ENCODE measurements around the gene CTU2. TPM values are rescaled to one million over a fixed set of nuclear protein-coding genes. Genes with fewer than 3 reads are reported as not detected.
A peak's percentile ranks its signal among the peaks of the same experiment; 100 is the strongest.

CTU2 gene
- total and polyA plus RNA-seq, 9 donors, result 0.45 to 36.5 (median 19.5) TPM

DNA sequence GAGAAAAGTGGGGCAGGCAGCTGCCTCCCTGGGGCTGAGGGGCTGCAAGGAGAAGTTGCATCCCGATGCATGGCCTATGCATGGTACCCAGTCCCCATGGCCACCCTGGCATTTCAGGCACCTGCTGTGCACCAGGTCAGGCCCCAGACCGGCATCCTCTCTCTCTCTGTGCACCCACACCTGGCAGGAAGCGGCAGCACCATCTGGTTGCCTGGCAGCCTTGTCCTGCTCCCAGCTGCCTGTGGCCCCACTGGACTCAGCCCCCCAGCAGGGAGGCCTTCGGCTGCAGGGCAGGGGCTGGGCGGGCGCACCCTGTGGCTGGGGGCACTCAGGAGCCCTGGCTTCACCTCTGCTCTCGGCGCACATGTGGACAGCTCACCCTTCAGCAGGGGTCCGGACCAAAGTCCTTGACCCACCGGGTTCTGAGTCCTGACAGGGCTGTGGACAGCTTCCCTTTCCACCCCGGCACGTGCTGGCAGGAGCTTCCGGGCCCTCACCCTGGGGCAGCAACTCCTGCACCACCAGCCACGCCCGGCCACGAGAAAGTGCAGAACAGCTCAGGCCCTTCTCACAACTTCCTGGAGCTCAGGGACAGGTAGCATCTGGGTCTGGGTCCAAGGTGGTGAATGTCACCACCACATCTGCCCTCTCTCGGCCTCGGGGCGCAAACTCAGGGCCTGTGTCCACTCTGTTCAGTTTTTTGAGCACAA is 36.7 kb downstream of the CTU2 start:
- Histone ChIP-seq H3K4me1 (ENCODE audit: insufficient read depth) (peaks cover 2% of the 10 kb centered on the region), H3K36me3 (no peaks in the 10 kb centered on the region), H3K27me3 (no peaks in the 10 kb centered on the region), H3K4me3 (no peak overlapping the region), H3K9me3 (no peaks in the 10 kb centered on the region), H3K27ac (no peak overlapping the region)
- TF ChIP-seq CTCF (IDR thresholded peaks at IDR 0.05) (no peak), EP300 (IDR thresholded peaks at IDR 0.05) (no peak), POLR2A (IDR thresholded peaks at IDR 0.05) (no peak)
- no peak for DNase-seq
- intact Hi-C loops (cut with DNase I), result loop anchor here in 3 of 4 donors (2.0 to 10.0 kb wide), 4 partner anchors 39 to 472 kb away; partner anchors contain the start of genes ZNF778 (in 2 of the 3), PABPN1L (in 1 of the 3) and PIEZO1 (in 1 of the 3)
- WGBS, 3 donors, result 82 to 93% (median 87%) methylated on average over 18 to 19 of the region's 19 CpGs

DNA sequence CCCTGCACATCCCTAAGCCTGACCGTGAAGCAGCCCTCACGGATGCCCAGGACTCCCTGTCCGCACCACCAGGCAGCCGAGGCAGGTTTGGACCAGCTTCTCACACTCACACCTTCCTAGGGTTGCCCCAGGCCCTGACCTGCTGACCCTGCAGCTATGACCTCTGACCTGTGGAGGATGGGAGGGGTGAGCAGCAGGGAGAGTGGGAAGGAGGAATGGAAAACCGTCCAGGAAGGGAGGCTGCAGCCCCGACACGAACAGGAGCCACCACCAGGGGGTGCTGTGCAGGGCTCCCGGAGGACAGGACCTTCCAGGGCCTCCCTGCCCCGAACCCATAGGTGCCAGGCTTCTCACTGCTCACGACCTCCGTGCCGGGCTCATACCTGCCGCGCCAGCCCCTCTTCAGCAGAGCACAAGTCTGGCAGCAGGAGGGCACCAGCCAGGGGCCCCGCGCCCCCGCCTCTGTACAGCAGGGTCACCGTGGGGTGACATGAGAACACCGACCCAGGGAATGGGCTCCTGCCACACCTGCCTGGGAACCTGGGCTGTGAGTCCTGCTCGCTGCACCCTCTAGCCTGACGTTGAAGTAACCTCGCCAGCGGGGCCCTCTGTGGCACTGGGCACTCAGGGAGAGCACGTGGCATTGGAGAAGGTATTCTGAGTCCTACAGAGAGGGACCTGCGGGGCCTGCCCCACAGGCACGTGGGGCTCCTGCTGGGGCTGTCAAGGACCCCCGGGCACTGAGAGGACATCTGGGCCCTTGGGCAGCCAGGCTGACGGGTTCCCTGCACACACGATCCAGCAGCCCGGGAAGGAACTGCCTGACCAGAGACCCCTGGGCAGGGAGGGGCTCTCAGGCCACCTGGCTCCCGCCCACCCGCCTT is 37.6 kb downstream of the CTU2 start:
- no peak overlapping the region for H3K27ac ChIP-seq
- H3K9me3 ChIP-seq, result no peaks in the 10 kb centered on the region
- H3K4me3 ChIP-seq, result no peak overlapping the region
- DNase-seq, result peak; percentile 60 to 86 (median 84)
- no peaks in the 10 kb centered on the region for H3K36me3 ChIP-seq
- TF ChIP-seq CTCF (IDR thresholded peaks at IDR 0.05) (peak; percentile 71 to 87 (median 72)), POLR2A (IDR thresholded peaks at IDR 0.05) (no peak)
- WGBS, 3 donors, result 52 to 60% (median 58%) methylated on average over 29 to 32 of the region's 32 CpGs
- H3K4me1 ChIP-seq (ENCODE audit: insufficient read depth), result peaks cover 2% of the 10 kb centered on the region
- intact Hi-C loops (cut with DNase I), result loop anchor here (2.0 to 10.0 kb wide), 4 partner anchors 38 to 471 kb away; partner anchors contain the start of genes PIEZO1 (in 2 of the 4), ZNF778 (in 2 of the 4) and PABPN1L (in 1 of the 4)
- no peaks in the 10 kb centered on the region for H3K27me3 ChIP-seq

DNA sequence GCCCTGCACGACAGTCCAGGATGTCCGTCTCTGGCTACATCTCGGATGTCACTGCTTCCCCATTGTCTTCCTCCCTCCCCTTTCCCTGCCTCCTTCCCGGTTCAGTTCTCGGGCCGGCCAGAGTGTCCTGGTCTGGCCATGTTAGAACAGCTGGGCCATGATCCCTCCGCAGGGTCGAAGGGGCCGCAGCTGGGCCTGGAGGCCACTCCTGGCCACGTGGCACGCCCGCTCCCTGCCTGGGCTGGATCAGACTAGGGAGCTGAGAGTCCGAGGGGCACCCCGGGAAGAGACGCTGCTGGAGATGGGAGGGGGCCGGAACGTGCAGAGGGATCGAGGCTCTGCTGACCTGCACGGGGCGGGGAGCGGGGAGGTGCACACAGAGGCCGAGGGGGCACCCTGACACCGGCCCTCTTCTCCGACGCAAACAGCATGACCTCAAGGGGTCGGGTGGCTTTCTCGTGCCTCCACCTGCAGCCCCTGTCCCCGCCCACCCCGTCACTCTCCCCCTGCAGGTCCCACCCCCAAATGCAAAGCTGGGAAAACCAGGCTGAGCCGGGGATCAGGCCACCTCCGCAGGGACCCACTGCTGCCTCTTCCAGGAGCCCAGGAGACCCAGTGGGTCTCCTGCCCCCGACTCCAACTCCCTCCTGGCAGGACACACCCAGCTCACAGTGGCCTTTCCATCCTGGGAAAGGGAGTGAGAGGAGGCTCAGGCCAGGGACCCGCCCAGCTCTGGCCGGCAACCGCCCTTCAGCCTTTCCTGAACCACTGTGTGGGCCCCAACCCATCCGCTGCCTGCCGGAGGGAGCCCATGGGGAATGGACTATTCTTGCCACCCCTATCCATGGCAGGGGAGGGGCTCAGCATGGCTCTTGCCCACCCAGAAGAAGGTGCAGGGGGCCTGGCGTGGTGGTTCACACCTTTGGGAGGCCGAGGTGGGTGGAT is 38.5 kb downstream of the CTU2 start:
- H3K36me3 ChIP-seq, result no peaks in the 10 kb centered on the region
- no peaks in the 10 kb centered on the region for H3K27me3 ChIP-seq
- no peak for DNase-seq
- no peak overlapping the region for H3K27ac ChIP-seq
- H3K4me3 ChIP-seq, result no peak overlapping the region
- H3K4me1 ChIP-seq (ENCODE audit: insufficient read depth), result peaks cover 2% of the 10 kb centered on the region
- H3K9me3 ChIP-seq, result no peaks in the 10 kb centered on the region
- intact Hi-C loops (cut with DNase I), result loop anchor here (2.0 to 10.0 kb wide), 4 partner anchors 37 to 470 kb away; partner anchors contain the start of genes ZNF778 (in 2 of the 4), PABPN1L (in 1 of the 4) and PIEZO1 (in 1 of the 4)
- no peak for TF ChIP-seq POLR2A (IDR thresholded peaks at IDR 0.05)
- no peak for TF ChIP-seq EP300 (IDR thresholded peaks at IDR 0.05)
- TF ChIP-seq CTCF (IDR thresholded peaks at IDR 0.05), result no peak
- 52 to 67% (median 64%) methylated on average over 34 to 39 of the region's 39 CpGs for WGBS, 3 donors
